ENCODE results near the gene YDJC. TPM values are rescaled to one million over a fixed set of nuclear protein-coding genes. Genes with fewer than 3 reads are reported as not detected.

YDJC gene
- total and polyA plus RNA-seq, 2 of the 8 experiments (the other 6 are each of a cell fraction or from before 2014, with no cell fraction given) = 36.7 to 45.2 TPM

DNA sequence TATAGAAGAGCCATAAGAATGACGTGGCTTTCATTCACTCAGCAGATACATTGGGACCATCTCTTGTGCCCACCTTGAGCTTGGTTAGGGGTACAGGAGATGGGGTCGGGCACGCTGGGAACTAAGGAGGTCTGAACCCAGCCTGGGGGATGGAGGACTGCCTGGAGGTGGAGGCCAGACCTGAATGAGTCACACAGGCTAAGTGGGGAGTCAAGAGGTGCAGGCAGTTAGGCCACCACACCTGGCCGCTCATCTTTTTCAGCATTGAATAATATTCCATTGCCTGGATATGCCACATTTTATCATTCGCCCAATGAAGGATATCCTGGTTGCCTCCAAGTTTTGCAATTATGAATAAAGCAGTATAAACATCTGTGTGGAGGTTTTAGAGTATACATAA is 32.2 kb upstream of the YDJC start:
- no peak overlapping the region for H2BK5ac ChIP-seq (ENCODE audit: low read depth, low read length)
- no peak overlapping the region for H2BK120ac ChIP-seq (replicated peaks; ENCODE audit: low read depth, low read length)
- no peak overlapping the region for H3K56ac ChIP-seq (replicated peaks; ENCODE audit: insufficient read length, low read depth, low read length)
- peaks cover 8% of the 10 kb centered on the region; the same call in 1 of the 2 replicates for H3K23me2 ChIP-seq (ENCODE audit: low read depth, low read length)
- ChIA-PET POLR2A (ENCODE audit: partially characterized antibody) (interaction anchor here (0.7 kb wide), 1 partner anchor 38 kb away, joined by 3 read pairs; no protein-coding TSS in a partner anchor), CTCF (ENCODE audit: partially characterized antibody) (interaction anchor here (0.5 kb wide), 1 partner anchor 13 kb away, joined by 3 read pairs; no protein-coding TSS in a partner anchor)
- H3K79me2 ChIP-seq (ENCODE audit: control insufficient read depth in 1 of 2, insufficient read depth in 2 of 2, low read length in 2 of 2) = no peaks in the 10 kb centered on the region
- H4K20me1 ChIP-seq (replicated peaks in 1 of 2; ENCODE audit: control insufficient read depth in 1 of 2, insufficient read depth in 2 of 2, low read length in 2 of 2) = no peaks in the 10 kb centered on the region
- no peak overlapping the region for H3K4ac ChIP-seq (replicated peaks; ENCODE audit: insufficient read length, low read depth, low read length)
- no peak for TF ChIP-seq SP1 (IDR thresholded peaks at IDR 0.05; ENCODE audit: low read depth, low read length)
- no peak for TF ChIP-seq SIX5 (IDR thresholded peaks at IDR 0.05; ENCODE audit: low read depth, low read length)
- TF ChIP-seq ZNF274 (IDR thresholded peaks at IDR 0.05; ENCODE audit: borderline replicate concordance, extremely low read depth, low read length) = no peak
- TF ChIP-seq SP2 (IDR thresholded peaks at IDR 0.05; ENCODE audit: low read length) = no peak
- TF ChIP-seq TAF1 (IDR thresholded peaks at IDR 0.05; ENCODE audit: low read depth, low read length) = no peak
- no peak for TF ChIP-seq BRCA1 (IDR thresholded peaks at IDR 0.05; ENCODE audit: low read depth, low read length)
- TF ChIP-seq CEBPB (IDR thresholded peaks at IDR 0.05; ENCODE audit: low read depth, low read length) = no peak
- no peak for TF ChIP-seq MAFK (IDR thresholded peaks at IDR 0.05; ENCODE audit: low read depth, low read length)
- TF ChIP-seq CHD2 (IDR thresholded peaks at IDR 0.05; ENCODE audit: low read length) = no peak
- H4K91ac ChIP-seq (replicated peaks; ENCODE audit: insufficient read length, low read length) = no peak overlapping the region
- H3K14ac ChIP-seq (ENCODE audit: insufficient read length) = no peak overlapping the region
- no peak overlapping the region for H3K9ac ChIP-seq (replicated peaks in 1 of 4; ENCODE audit: extremely low read depth in 1 of 4, low read depth in 3 of 4, low read length in 3 of 4)
- H3K4me2 ChIP-seq (ENCODE audit: insufficient read depth in 1 of 2, low read depth in 2 of 2, low read length in 2 of 2) = no peak overlapping the region
- H3K4me3 ChIP-seq (ENCODE audit: extremely low read depth in 1 of 4, insufficient read depth in 2 of 4, low read depth in 3 of 4, low read length in 4 of 4) = no peak overlapping the region
- FAIRE-seq (no peak), DNase-seq (ENCODE audit: low read depth in 1 of 2, low spot score in 2 of 2) (no peak)
- no peak overlapping the region for H2AK5ac ChIP-seq (ENCODE audit: low read depth, low read length)
- no peaks in the 10 kb centered on the region for H3K79me1 ChIP-seq (ENCODE audit: low read depth, low read length)
- H3K27ac ChIP-seq (ENCODE audit: low read depth, low read length) = no peak overlapping the region
- H3K18ac ChIP-seq (ENCODE audit: extremely low read depth, low read length) = no peak overlapping the region
- H4K5ac ChIP-seq (ENCODE audit: insufficient read length, low read depth, low read length) = no peak overlapping the region
- no peak overlapping the region for H4K8ac ChIP-seq (ENCODE audit: extremely low read depth, insufficient read depth, low read length)
- H2BK12ac ChIP-seq (ENCODE audit: low read depth, low read length) = no peak overlapping the region
- 93% methylated on average over 5 of the region's 5 CpGs; no CpG with 5 or more reads in 1 of the 2 experiments for whole genome bisulfite sequencing, 2 experiments (ENCODE audit: extremely low coverage in 1 of 2, insufficient coverage in 1 of 2, insufficient read length in 1 of 2, insufficient replicate concordance in 2 of 2, low coverage in 1 of 2, low lambda C conversion rate in 2 of 2, missing lambda C conversion rate in 1 of 2)
- H2BK20ac ChIP-seq (ENCODE audit: low read length) = no peak overlapping the region
- no peak overlapping the region for H2AFZ ChIP-seq (ENCODE audit: low read length)
- no peaks in the 10 kb centered on the region; a peak in 1 of 7 replicates for H3K27me3 ChIP-seq (replicated peaks in 1 of 4; ENCODE audit: control insufficient read depth in 3 of 4, extremely low read depth in 1 of 4, insufficient read depth in 3 of 4, low read length in 3 of 4)
- no peak overlapping the region for H2BK15ac ChIP-seq (ENCODE audit: low read length)
- H3K36me3 ChIP-seq (ENCODE audit: control insufficient read depth in 2 of 4, insufficient read depth in 4 of 4, low read length in 3 of 4) = no peaks in the 10 kb centered on the region
- H3K9me3 ChIP-seq (ENCODE audit: insufficient read depth in 2 of 2, low read depth in 1 of 2, low read length in 1 of 2) = no peaks in the 10 kb centered on the region
- peaks cover 0 to 3% (median under 1%) of the 10 kb centered on the region in 4 experiments; a peak in 4 of 7 replicates for H3K4me1 ChIP-seq (replicated peaks in 1 of 4; ENCODE audit: control insufficient read depth in 3 of 4, insufficient read depth in 4 of 4, low read length in 3 of 4)
- no peak overlapping the region for H3K23ac ChIP-seq (ENCODE audit: insufficient read length)

Data from H1 (cell line).